ENCODE measurements around the gene NFE2L2.

DNA sequence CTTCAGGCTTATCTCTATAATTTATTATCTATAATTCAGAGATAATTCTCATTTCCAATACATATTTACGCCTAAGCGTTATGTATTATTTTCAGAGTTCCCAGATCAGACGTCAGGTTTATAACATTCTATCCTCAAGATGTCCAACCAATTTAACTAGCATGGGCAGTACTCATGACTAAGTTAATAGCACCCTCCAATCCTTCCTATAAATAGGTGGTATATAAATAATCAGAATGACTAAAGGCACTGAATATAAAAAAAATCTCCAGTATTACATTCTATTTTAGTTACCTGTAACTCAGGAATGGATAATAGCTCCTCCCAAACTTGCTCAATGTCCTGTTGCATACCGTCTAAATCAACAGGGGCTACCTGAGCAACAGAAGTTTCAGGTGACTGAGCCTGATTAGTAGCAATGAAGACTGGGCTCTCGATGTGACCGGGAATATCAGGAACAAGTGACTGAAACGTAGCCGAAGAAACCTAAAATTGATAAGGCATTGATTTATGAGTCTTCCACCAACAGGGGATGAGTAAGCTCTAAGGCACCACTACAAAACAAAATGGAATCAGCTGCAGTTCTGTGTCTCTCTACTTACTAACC lies 32.3 kb downstream of the NFE2L2 start:
- TF ChIP-seq, protein P1, sequence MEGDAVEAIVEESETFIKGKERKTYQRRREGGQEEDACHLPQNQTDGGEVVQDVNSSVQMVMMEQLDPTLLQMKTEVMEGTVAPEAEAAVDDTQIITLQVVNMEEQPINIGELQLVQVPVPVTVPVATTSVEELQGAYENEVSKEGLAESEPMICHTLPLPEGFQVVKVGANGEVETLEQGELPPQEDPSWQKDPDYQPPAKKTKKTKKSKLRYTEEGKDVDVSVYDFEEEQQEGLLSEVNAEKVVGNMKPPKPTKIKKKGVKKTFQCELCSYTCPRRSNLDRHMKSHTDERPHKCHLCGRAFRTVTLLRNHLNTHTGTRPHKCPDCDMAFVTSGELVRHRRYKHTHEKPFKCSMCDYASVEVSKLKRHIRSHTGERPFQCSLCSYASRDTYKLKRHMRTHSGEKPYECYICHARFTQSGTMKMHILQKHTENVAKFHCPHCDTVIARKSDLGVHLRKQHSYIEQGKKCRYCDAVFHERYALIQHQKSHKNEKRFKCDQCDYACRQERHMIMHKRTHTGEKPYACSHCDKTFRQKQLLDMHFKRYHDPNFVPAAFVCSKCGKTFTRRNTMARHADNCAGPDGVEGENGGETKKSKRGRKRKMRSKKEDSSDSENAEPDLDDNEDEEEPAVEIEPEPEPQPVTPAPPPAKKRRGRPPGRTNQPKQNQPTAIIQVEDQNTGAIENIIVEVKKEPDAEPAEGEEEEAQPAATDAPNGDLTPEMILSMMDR (IDR thresholded peaks at IDR 0.05) = no peak
- TF ChIP-seq POLR2A (IDR thresholded peaks at IDR 0.05) = no peak
- TF ChIP-seq POLR2AphosphoS5 (IDR thresholded peaks at IDR 0.05) = no peak
- TF ChIP-seq EP300 (IDR thresholded peaks at IDR 0.05; ENCODE audit: low read depth) = no peak

All from transverse colon (tissue), 4 donors.